GM19438 (cell line): ENCODE measurements around the gene C1orf198.

ENCODE experiments used
- ATAC-seq: cut with Tn5 transposase; IDR thresholded peaks from one replicate; pipeline ENCODE4 v1.9.1; 2021; ENCODE audit warnings: low read depth; ENCODE audit not compliant: unreplicated experiment

Gene C1orf198

GRCh38 chr1:230790026-230790425 lies 78.3 kb downstream of the C1orf198 start:
- no peak for ATAC-seq

GRCh38 chr1:230788561-230789275 lies 79.6 kb downstream of the C1orf198 start:
- no peak for ATAC-seq

DNA sequence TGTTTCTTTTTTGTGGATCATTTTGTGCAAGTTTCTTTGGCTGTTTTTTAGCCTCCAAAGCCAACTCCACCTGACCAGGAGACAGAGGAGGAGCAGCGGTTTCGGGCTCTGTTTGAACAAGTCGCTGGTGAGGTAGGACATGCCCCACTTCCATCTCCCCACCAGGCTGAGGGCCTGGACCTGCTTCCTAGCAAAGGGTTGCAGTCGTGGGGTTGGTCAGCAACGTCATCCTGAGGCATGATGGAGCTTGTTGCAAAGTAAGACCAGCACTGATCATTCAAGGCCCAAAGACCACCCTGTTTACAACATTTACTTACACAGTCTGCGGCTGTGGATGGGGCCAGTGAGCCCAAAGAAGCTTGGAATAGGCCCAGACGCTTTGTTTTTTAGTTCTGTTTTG lies 80.8 kb downstream of the C1orf198 start:
- ATAC-seq = no peak
